Brain pericyte (primary cell): ENCODE data around the gene PTP4A1.
A peak's percentile ranks its signal among the peaks of the same experiment; 100 is the strongest.
"Not testable (repeated sequence)": the region's sequence is repeated elsewhere in the genome, so short reads cannot be mapped to it uniquely, and the experiment has no call there.

Source experiments
- DNase-seq: peaks from one replicate; pipeline ENCODE4 v3.0.0-alpha.2; 2012; ENCODE audit warnings: low read depth, low spot score

The PTP4A1 gene

GRCh38 chr6:63572044-63572746 is at the start of gene PTP4A1, which contains the start of gene LOC128125822:
PTP4A1 (plus strand) TSS chr6:63572480; CDS start chr6:63576881, 4,401 bp downstream.
LOC128125822 (plus strand) TSS chr6:63572480.
- peak; percentile 96 for DNase-seq

- not testable (repeated sequence) for DNase-seq
These were observed 49.4 kb upstream of the PTP4A1 start for GRCh38 chr6:63522911-63523287.

- DNase-seq, result no peak
These were observed 48.6 kb upstream of the PTP4A1 start for GRCh38 chr6:63523630-63524029.

GRCh38 chr6:63525186-63525878 is 46.9 kb upstream of the PTP4A1 start:
- no peak for DNase-seq

- DNase-seq, result no peak
These were observed 45.3 kb upstream of the PTP4A1 start for GRCh38 chr6:63526931-63527330.

GRCh38 chr6:63527658-63528514 is 44.4 kb upstream of the PTP4A1 start:
- peak; percentile 94 for DNase-seq

GRCh38 chr6:63529498-63529897 is 42.8 kb upstream of the PTP4A1 start:
- no peak for DNase-seq

- no peak for DNase-seq
These were observed 42.1 kb upstream of the PTP4A1 start for GRCh38 chr6:63530182-63530581.

GRCh38 chr6:63530991-63531390 is 41.3 kb upstream of the PTP4A1 start:
- DNase-seq, result no peak

GRCh38 chr6:63533026-63533425 is 39.3 kb upstream of the PTP4A1 start:
- DNase-seq, result no peak

- no peak for DNase-seq
These were observed 38.3 kb upstream of the PTP4A1 start for GRCh38 chr6:63533952-63534351.

GRCh38 chr6:63537201-63537958 is 34.9 kb upstream of the PTP4A1 start:
- DNase-seq, result no peak

- DNase-seq, result no peak
These were observed 34.4 kb upstream of the PTP4A1 start for GRCh38 chr6:63537959-63538300.

- DNase-seq, result no peak
These were observed 33.7 kb upstream of the PTP4A1 start for GRCh38 chr6:63538550-63538949.

GRCh38 chr6:63543001-63543400 is 29.3 kb upstream of the PTP4A1 start:
- no peak for DNase-seq

- no peak for DNase-seq
These were observed 28.3 kb upstream of the PTP4A1 start for GRCh38 chr6:63543982-63544381.

- no peak for DNase-seq
These were observed 26.0 kb upstream of the PTP4A1 start for GRCh38 chr6:63546236-63546635.

- DNase-seq, result no peak
These were observed 25.6 kb upstream of the PTP4A1 start for GRCh38 chr6:63546697-63547096.

- no peak for DNase-seq
These were observed 23.2 kb upstream of the PTP4A1 start for GRCh38 chr6:63549076-63549475.

- no peak for DNase-seq
These were observed 19.1 kb upstream of the PTP4A1 start for GRCh38 chr6:63553208-63553607.

- DNase-seq, result no peak
These were observed 18.4 kb upstream of the PTP4A1 start for GRCh38 chr6:63553900-63554299.

- DNase-seq, result no peak
These were observed 17.5 kb upstream of the PTP4A1 start for GRCh38 chr6:63554782-63555181.
